Parathyroid adenoma (tissue), 2 donors: Measurements from ENCODE around the gene PTPN14.

ENCODE experiments used
- H2AFZ ChIP-seq: fragments of 300-600 bp; sonication (generic); one replicate; pipeline ENCODE4 v1.7.0; 2017; ENCODE audit warnings: antibody characterized with exemption, mild to moderate bottlenecking
- H3K27ac ChIP-seq: fragments of 300-600 bp; sonication (generic); one replicate; pipeline ENCODE4 v1.7.0; 2017
- H3K27me3 ChIP-seq: fragments of 300-600 bp; sonication (generic); one replicate; pipeline ENCODE4 v1.7.0; 2017; ENCODE audit warnings: low read length; ENCODE audit not compliant: control insufficient read depth, insufficient read depth
- H3K36me3 ChIP-seq: fragments of 300-600 bp; sonication (generic); one replicate; pipeline ENCODE4 v1.7.0; 2017; ENCODE audit warnings: low read length; ENCODE audit not compliant: control insufficient read depth, insufficient read depth
- H3K4me1 ChIP-seq: fragments of 300-600 bp; sonication (generic); one replicate; pipeline ENCODE4 v1.7.0; 2017; ENCODE audit warnings: control low read depth
- H3K4me2 ChIP-seq: fragments of 300-600 bp; sonication (generic); one replicate; pipeline ENCODE4 v1.7.0; 2017; ENCODE audit warnings: low read length
- H3K4me3 ChIP-seq: fragments of 300-600 bp; sonication (generic); one replicate; pipeline ENCODE4 v1.7.0; 2017; ENCODE audit warnings: low read depth, low read length
- H3K79me2 ChIP-seq: fragments of 300-600 bp; sonication (generic); one replicate; pipeline ENCODE4 v1.7.0; 2017; ENCODE audit warnings: control low read depth
- H3K9ac ChIP-seq: fragments of 300-600 bp; sonication (generic); one replicate; pipeline ENCODE4 v1.7.0; 2017; ENCODE audit warnings: mild to moderate bottlenecking
- H3K9me3 ChIP-seq: fragments of 300-600 bp; sonication (generic); one replicate; pipeline ENCODE4 v1.7.0; 2017; ENCODE audit warnings: low read length; ENCODE audit not compliant: control insufficient read depth
- TF ChIP-seq, protein P1 (sequence below): fragments of 300-600 bp; sonication (generic); IDR thresholded peaks from one replicate; pipeline ENCODE4 v1.7.0; 2017; ENCODE audit warnings: antibody characterized with exemption, mild to moderate bottlenecking
- donor health status: primary hyperparathyroidism.

The PTPN14 gene

DNA sequence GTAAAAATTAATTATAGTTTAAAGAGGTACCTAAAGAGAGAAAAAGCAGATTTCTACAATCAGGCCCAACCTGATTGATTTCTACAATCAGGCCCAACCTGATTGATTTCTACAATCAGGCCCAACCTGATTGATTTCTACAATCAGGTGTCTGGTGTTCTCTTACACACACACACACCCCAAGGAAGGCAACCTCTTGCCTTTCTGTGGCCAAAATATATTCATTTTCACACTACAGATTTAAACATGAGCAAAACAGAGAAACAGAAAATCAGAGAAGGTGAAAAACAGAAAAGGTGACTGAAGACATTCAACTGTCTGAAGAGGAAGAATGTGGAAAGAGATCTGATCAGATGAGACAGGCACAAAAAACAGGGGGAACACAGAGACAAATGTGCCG lies 166.0 kb downstream of the PTPN14 start:
- Histone ChIP-seq H3K36me3 (no peaks in the 10 kb centered on the region), H3K4me1 (no peaks in the 10 kb centered on the region), H3K27me3 (no peaks in the 10 kb centered on the region), H3K9me3 (no peaks in the 10 kb centered on the region), H3K4me2 (no peak overlapping the region), H3K9ac (no peak overlapping the region), H3K4me3 (no peak overlapping the region), H3K27ac (no peak overlapping the region), H3K79me2 (no peaks in the 10 kb centered on the region), H2AFZ (no peak overlapping the region)
- TF ChIP-seq, protein P1, sequence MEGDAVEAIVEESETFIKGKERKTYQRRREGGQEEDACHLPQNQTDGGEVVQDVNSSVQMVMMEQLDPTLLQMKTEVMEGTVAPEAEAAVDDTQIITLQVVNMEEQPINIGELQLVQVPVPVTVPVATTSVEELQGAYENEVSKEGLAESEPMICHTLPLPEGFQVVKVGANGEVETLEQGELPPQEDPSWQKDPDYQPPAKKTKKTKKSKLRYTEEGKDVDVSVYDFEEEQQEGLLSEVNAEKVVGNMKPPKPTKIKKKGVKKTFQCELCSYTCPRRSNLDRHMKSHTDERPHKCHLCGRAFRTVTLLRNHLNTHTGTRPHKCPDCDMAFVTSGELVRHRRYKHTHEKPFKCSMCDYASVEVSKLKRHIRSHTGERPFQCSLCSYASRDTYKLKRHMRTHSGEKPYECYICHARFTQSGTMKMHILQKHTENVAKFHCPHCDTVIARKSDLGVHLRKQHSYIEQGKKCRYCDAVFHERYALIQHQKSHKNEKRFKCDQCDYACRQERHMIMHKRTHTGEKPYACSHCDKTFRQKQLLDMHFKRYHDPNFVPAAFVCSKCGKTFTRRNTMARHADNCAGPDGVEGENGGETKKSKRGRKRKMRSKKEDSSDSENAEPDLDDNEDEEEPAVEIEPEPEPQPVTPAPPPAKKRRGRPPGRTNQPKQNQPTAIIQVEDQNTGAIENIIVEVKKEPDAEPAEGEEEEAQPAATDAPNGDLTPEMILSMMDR, result no peak

DNA sequence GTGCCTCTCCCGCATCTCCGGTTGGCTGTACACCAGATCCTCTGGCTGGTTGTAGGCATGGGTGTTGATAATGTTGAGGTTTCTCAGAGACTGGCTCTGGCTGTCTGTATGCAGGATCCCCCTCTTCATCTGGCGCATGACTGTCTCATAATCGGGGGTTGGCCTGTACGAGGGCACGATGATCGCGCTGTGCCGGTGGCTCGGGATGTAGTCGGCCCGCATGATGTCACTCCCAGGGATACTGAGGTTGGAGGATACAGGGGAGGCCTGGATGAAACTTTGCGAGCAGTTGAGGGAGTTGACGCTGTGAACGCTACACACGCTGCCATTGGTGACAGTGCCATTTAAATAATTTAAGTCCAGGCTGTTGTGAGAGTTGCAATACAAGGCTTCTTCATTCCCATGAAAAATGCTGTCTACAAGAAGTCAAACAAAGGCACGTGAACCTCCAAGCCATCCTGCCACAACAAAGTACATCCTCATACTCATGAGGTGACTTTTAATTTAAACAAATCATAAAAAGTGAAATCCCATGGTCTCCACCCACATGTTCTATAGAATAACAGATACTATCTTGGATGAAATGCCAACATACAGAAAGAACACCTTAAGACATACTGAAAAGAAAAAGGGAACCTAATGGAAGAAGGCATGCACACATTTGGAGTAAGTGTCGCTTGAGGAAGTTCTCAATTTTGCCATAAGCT lies 166.9 kb downstream of the PTPN14 start:
- TF ChIP-seq, protein P1, result no peak
- no peaks in the 10 kb centered on the region for H3K36me3 ChIP-seq
- no peaks in the 10 kb centered on the region for H3K4me1 ChIP-seq

DNA sequence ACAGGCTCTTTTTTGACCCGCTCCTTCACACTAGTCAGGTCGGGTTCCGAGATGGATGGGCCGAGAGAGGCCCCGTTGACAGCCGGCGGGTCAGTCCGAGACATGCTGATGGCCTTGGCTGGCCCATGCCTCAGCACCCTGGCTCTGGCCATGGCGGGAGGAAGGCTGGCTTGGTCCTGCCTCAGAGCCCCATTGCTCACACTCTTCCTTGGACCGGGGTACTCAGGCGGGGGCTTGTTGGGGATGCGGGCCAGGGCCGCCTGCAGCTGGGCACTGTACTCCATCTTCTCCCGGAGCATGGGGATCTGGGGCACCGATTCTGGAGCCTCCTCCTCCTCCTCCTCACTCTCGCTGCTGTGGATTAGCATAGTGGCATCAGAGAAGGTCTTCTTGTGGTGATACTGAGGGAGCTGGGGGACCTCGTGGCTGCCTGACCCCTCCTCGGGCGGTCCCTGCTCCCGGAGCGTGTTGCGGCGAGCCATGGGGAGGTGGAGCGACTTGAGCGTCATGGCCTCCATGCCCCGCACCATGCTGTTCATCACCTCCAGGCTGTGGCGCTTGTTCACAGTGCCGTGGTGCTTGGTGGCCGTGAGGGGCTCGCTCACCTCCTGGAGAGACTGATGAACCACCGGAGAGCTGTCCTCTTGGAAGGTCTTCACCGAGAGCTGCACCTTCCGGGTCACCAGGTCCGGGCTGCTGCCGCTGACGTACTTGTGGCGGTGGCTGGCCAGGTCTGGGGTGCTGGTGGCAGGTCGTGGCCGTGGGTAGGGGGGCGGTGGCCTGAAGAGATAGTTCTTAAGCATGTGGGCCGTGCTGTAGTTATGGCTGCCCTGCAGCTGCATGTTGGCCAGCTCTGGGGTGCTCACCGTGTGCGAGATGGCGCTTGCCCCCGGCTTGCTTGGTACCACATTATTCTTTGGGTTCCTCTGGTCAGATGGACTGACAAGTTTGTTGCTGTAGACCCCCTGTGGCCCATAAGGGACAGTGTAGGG lies 167.7 kb downstream of the PTPN14 start:
- H3K36me3 ChIP-seq, result no peaks in the 10 kb centered on the region
- TF ChIP-seq, protein P1, result no peak
- H3K79me2 ChIP-seq, result no peaks in the 10 kb centered on the region

More for the DNA sequence above, 166.9 kb downstream of the PTPN14 start:
- Histone ChIP-seq H3K4me3 (no peak overlapping the region), H3K9me3 (no peaks in the 10 kb centered on the region), H3K4me2 (no peak overlapping the region), H2AFZ (no peak overlapping the region), H3K9ac (no peak overlapping the region), H3K27me3 (no peaks in the 10 kb centered on the region), H3K79me2 (no peaks in the 10 kb centered on the region), H3K27ac (no peak overlapping the region)

DNA sequence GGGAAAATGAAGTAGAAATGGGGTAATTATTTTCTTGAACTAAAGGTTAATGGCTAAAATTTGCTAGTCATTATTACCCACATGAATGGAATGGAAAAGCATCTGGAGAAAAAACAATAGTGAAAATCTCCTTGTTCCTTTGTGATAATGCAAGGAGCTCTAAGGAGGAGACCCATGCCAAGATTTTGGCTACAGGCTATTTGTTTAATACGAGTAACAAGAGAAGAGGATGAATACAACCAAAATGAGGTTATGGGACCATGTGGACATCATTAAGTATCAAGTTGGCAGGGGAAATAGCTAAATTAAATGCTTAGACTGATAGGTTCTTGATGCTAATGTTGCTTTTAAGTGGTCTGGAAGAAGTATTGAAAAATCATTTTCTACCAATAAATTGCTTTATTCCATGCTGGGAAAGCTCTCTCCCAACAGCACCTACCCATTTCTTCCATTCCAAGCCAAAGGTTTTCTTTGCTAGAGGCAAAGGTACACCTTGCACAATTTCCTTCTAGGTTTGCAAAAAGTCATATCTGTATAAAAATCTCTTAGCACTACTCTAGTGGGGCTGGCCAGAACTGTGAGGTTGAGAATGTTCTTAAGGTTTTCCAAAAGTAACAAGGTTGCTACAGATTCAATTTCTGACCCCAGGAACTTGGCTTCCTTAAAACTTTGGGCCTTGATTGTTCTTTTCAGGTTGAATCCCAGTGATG lies 170.3 kb downstream of the PTPN14 start:
- no peak overlapping the region for H3K9ac ChIP-seq
- H3K36me3 ChIP-seq, result no peaks in the 10 kb centered on the region
- H3K27me3 ChIP-seq, result no peaks in the 10 kb centered on the region
- H3K4me3 ChIP-seq, result no peak overlapping the region
- H3K4me1 ChIP-seq, result no peaks in the 10 kb centered on the region
- TF ChIP-seq, protein P1, result no peak
- H3K79me2 ChIP-seq, result no peaks in the 10 kb centered on the region
- H3K4me2 ChIP-seq, result no peak overlapping the region
- no peak overlapping the region for H3K27ac ChIP-seq
- no peaks in the 10 kb centered on the region for H3K9me3 ChIP-seq
- no peak overlapping the region for H2AFZ ChIP-seq

More for the DNA sequence above, 167.7 kb downstream of the PTPN14 start:
- Histone ChIP-seq H3K27me3 (no peaks in the 10 kb centered on the region), H2AFZ (no peak overlapping the region), H3K4me1 (no peaks in the 10 kb centered on the region), H3K4me2 (no peak overlapping the region), H3K4me3 (no peak overlapping the region), H3K9me3 (no peaks in the 10 kb centered on the region), H3K9ac (no peak overlapping the region), H3K27ac (no peak overlapping the region)
